Activated CD8-positive, alpha-beta T cell treated with anti-CD3 and anti-CD28 coated beads, Interleukin-2, amount 10 ng/mL, durations not matched to agents 7 days and 5 days (primary cell): Measurements from ENCODE around the gene MEGF8. TPM values are rescaled to one million over a fixed set of nuclear protein-coding genes. Genes with fewer than 3 reads are reported as not detected.
A peak's percentile ranks its signal among the peaks of the same experiment; 100 is the strongest.

Experiments
- ATAC-seq: fragments of 150-1000 bp; cut with Tn5 transposase; one replicate; pipeline ENCODE4 v1.10.0; 2021; ENCODE audit warnings: moderate library complexity
- CTCF ChIA-PET: fragments of 350-600 bp; sonication (Branson Sonifier 250); formaldehyde crosslinking; loops from one replicate; lab custom pipeline; 2021; ENCODE audit warnings: antibody characterized with exemption; lab: Charles Lee
- POLR2A ChIA-PET: fragments of 350-600 bp; sonication (Branson Sonifier 250); formaldehyde crosslinking; loops from one replicate; lab custom pipeline; 2021; ENCODE audit warnings: antibody characterized with exemption; lab: Charles Lee
- DNase-seq: peaks from one replicate; pipeline ENCODE4 v3.0.0-alpha.2; 2020
- H3K27ac Mint-ChIP-seq: one replicate; pipeline ENCODE4 v1.8.0; 2021; ENCODE audit warnings: mild to moderate bottlenecking, mixed read lengths
- H3K27me3 Mint-ChIP-seq: one replicate; pipeline ENCODE4 v1.8.0; 2021; ENCODE audit warnings: low read depth, mixed read lengths
- H3K36me3 Mint-ChIP-seq: one replicate; pipeline ENCODE4 v1.8.0; 2021; ENCODE audit warnings: low read depth, mixed read lengths
- H3K4me1 Mint-ChIP-seq: one replicate; pipeline ENCODE4 v1.8.0; 2021; ENCODE audit warnings: low read depth, mixed read lengths
- H3K4me3 Mint-ChIP-seq: one replicate; pipeline ENCODE4 v1.8.0; 2021; ENCODE audit warnings: mild to moderate bottlenecking, mixed read lengths
- H3K9me3 Mint-ChIP-seq: one replicate; pipeline ENCODE4 v1.8.0; 2022; ENCODE audit warnings: mixed read lengths; ENCODE audit not compliant: insufficient read depth
- total RNA-seq, 2 experiments: library from RNA; stranded (reverse); gene quantifications; one replicate each; pipeline ENCODE4 v1.2.3, GENCODE V29; 2021

The MEGF8 gene
- total RNA-seq, 2 experiments from 2014 or later = 5.0 to 5.9 TPM

DNA sequence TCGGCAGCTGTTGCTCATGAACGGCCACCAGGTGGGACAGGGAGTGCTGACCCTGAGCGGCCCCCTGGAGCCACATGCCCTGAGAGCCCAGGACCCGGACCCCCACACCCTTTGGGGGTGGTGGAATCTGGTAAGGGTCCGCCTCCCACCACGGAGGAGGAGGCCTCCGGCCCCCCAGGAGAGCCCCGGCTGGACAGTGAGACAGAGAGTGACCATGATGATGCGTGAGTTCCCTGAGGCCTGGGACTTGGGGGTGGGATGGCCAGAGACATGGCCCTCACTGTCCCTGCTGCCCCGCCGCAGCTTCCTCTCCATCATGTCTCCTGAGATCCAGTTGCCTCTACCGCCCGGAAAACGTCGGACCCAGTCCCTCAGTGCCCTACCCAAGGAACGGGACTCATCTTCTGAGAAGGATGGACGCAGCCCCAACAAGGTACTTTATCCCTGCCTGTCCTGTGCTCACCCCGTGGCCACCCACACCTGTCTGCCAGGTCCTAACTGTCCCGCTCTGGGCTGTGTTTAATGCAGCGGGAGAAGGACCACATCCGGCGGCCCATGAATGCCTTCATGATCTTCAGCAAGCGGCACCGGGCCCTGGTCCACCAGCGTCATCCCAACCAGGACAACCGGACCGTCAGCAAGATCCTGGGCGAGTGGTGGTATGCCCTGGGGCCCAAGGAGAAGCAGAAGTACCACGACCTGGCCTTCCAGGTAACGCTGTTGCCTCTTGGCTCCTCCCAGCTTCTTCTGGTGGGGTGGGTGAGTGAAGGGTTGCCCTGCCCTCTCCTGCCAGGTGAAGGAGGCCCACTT lies 38.2 kb upstream of the MEGF8 start:
- ATAC-seq (no peak), DNase-seq (no peak)
- ChIA-PET CTCF (interaction anchor here (1.5 to 1.6 kb wide), 2 partner anchors 9 to 102 kb away, joined by 4 to 5 read pairs; no protein-coding TSS in a partner anchor), POLR2A (no interaction called here)
- H3K4me3 Mint-ChIP-seq = no peak overlapping the region
- H3K27me3 Mint-ChIP-seq = no peaks in the 10 kb centered on the region
- H3K36me3 Mint-ChIP-seq = peaks cover 23% of the 10 kb centered on the region
- peaks cover 27% of the 10 kb centered on the region for H3K4me1 Mint-ChIP-seq
- H3K9me3 Mint-ChIP-seq = no peaks in the 10 kb centered on the region
- no peak overlapping the region for H3K27ac Mint-ChIP-seq

DNA sequence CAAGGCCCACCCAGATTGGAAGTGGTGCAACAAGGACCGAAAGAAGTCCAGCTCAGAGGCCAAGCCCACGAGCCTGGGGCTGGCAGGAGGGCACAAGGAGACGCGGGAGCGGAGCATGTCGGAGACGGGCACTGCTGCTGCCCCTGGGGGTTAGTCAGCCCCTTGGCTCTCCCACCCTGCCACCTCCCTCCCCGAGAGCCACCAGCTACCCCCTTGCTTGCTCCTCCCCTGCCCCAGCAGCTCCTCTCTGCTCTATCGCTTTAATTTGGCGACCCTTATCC lies 37.7 kb upstream of the MEGF8 start:
- CTCF ChIA-PET = interaction anchor here (1.5 to 1.6 kb wide), 2 partner anchors 9 to 103 kb away, joined by 4 to 5 read pairs; no protein-coding TSS in a partner anchor
- DNase-seq (no peak), ATAC-seq (no peak)
- no peaks in the 10 kb centered on the region for H3K9me3 Mint-ChIP-seq
- POLR2A ChIA-PET = no interaction called here
- peaks cover 23% of the 10 kb centered on the region for H3K36me3 Mint-ChIP-seq
- no peak overlapping the region for H3K27ac Mint-ChIP-seq
- H3K4me1 Mint-ChIP-seq = peaks cover 23% of the 10 kb centered on the region
- no peak overlapping the region for H3K4me3 Mint-ChIP-seq
- no peaks in the 10 kb centered on the region for H3K27me3 Mint-ChIP-seq

DNA sequence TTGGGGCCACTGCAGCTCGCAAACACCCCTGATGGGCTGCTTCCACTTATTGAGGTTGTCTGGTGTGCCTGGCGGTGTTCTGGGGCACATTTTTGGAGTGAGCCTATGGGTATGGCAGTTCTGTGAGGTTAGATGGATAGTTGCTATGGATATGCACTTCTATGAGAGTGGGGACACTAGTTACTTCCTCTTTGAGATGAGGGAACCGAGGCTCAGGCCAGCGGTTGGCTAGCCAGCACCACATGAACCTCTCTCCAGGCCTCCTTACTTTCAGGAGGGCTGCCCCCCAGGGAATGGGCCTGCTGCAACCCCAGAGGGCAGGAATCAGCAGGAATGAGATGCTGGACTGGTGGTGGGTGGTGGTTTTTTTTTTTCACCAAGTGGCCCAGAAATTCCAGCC lies 37.0 kb upstream of the MEGF8 start:
- ChIA-PET CTCF (interaction anchor here (1.5 kb wide), 1 partner anchor 104 kb away, joined by 5 read pairs; no protein-coding TSS in a partner anchor), POLR2A (interaction anchor here (1.1 kb wide), 1 partner anchor 9 kb away, joined by 3 read pairs; no protein-coding TSS in a partner anchor)
- no peak overlapping the region for H3K27ac Mint-ChIP-seq
- H3K9me3 Mint-ChIP-seq = no peaks in the 10 kb centered on the region
- H3K36me3 Mint-ChIP-seq = peaks cover 26% of the 10 kb centered on the region
- H3K4me1 Mint-ChIP-seq = peaks cover 23% of the 10 kb centered on the region
- ATAC-seq (no peak), DNase-seq (no peak)
- no peak overlapping the region for H3K4me3 Mint-ChIP-seq
- no peaks in the 10 kb centered on the region for H3K27me3 Mint-ChIP-seq

- Mint-ChIP-seq H3K27ac (no peak overlapping the region), H3K9me3 (no peaks in the 10 kb centered on the region), H3K27me3 (no peaks in the 10 kb centered on the region), H3K36me3 (peaks cover 31% of the 10 kb centered on the region), H3K4me3 (no peak overlapping the region), H3K4me1 (peaks cover 23% of the 10 kb centered on the region)
- DNase-seq (no peak), ATAC-seq (no peak)
- ChIA-PET CTCF (interaction anchor here (1.5 kb wide), 1 partner anchor 104 kb away, joined by 5 read pairs; no protein-coding TSS in a partner anchor), POLR2A (interaction anchor here (1.1 kb wide), 1 partner anchor 9 kb away, joined by 3 read pairs; no protein-coding TSS in a partner anchor)
Measured at GRCh38 chr19:42288881-42289555, 36.4 kb upstream of the MEGF8 start.

DNA sequence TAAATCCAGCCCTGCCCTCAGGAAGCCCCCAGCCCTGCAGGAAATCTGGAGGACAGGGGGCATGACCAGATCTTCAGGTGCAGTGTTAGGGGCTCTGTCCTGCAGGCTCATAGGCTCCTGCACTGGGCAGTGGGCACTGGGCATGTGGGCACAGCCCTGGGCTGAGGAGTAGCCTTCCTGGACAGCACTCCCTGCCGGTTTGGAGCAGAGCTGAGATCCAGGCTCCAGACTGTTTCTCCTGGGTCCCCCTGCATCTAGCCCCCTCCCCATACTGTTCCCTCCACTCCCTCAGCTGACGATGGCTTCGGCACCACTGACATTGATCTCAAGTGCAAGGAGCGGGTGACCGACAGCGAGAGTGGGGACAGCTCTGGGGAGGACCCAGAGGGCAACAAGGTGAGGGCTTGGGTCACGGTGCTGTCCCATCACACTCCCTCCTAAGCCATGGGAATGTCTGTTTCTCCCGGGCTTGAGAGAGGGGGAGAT lies 35.8 kb upstream of the MEGF8 start:
- Mint-ChIP-seq H3K9me3 (no peaks in the 10 kb centered on the region), H3K27ac (no peak overlapping the region), H3K27me3 (no peaks in the 10 kb centered on the region), H3K36me3 (peaks cover 35% of the 10 kb centered on the region), H3K4me3 (no peak overlapping the region), H3K4me1 (peaks cover 23% of the 10 kb centered on the region)
- ChIA-PET CTCF (no interaction called here), POLR2A (interaction anchor here (1.1 kb wide), 1 partner anchor 10 kb away, joined by 3 read pairs; no protein-coding TSS in a partner anchor)
- DNase-seq (no peak), ATAC-seq (no peak)

- H3K36me3 Mint-ChIP-seq = peaks cover 35% of the 10 kb centered on the region
- no peaks in the 10 kb centered on the region for H3K27me3 Mint-ChIP-seq
- ATAC-seq = no peak
- no peak overlapping the region for H3K4me3 Mint-ChIP-seq
- no peaks in the 10 kb centered on the region for H3K9me3 Mint-ChIP-seq
- no peak overlapping the region for H3K27ac Mint-ChIP-seq
- no peak for DNase-seq
- H3K4me1 Mint-ChIP-seq = peaks cover 18% of the 10 kb centered on the region
- POLR2A ChIA-PET = no interaction called here
- CTCF ChIA-PET = interaction anchor here (1.2 kb wide), 1 partner anchor 180 kb away, joined by 3 read pairs; no protein-coding TSS in a partner anchor
Measured at GRCh38 chr19:42290136-42290522, 35.3 kb upstream of the MEGF8 start.

GRCh38 chr19:42290523-42291434 lies 34.7 kb upstream of the MEGF8 start:
- Mint-ChIP-seq H3K9me3 (no peaks in the 10 kb centered on the region), H3K27me3 (no peaks in the 10 kb centered on the region), H3K4me3 (no peak overlapping the region), H3K27ac (no peak overlapping the region), H3K4me1 (peaks cover 12% of the 10 kb centered on the region), H3K36me3 (peaks cover 36% of the 10 kb centered on the region)
- ChIA-PET CTCF (interaction anchor here (1.2 kb wide), 1 partner anchor 181 kb away, joined by 3 read pairs; no protein-coding TSS in a partner anchor), POLR2A (no interaction called here)
- peak; percentile 65 for DNase-seq
- peak; percentile 75 for ATAC-seq

DNA sequence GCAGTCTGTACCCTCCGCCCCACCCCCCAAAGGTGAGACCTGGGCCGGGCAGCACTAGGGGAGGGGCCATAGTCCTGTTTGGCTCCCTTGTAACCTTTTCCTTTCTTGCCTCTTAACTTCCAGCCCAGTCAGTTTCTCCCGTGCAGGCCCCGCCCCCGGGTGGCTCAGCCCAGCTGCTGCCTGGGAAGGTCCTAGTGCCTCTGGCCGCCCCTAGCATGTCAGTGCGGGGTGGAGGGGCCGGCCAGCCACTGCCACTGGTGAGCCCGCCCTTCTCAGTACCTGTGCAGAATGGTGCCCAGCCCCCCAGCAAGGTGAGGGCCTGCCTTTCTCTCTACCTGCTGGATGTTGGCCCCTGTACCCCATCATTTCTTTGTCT lies 34.0 kb upstream of the MEGF8 start:
- H3K9me3 Mint-ChIP-seq = no peaks in the 10 kb centered on the region
- H3K4me1 Mint-ChIP-seq = peaks cover 8% of the 10 kb centered on the region
- DNase-seq (no peak), ATAC-seq (no peak)
- H3K27ac Mint-ChIP-seq = peak overlapping the region; percentile 11
- CTCF ChIA-PET = interaction anchor here (1.2 kb wide), 1 partner anchor 181 kb away, joined by 3 read pairs; no protein-coding TSS in a partner anchor
- POLR2A ChIA-PET = no interaction called here
- no peak overlapping the region for H3K4me3 Mint-ChIP-seq
- H3K36me3 Mint-ChIP-seq = peaks cover 40% of the 10 kb centered on the region
- H3K27me3 Mint-ChIP-seq = no peaks in the 10 kb centered on the region

GRCh38 chr19:42292042-42292960 lies 33.1 kb upstream of the MEGF8 start:
- Mint-ChIP-seq H3K36me3 (peaks cover 40% of the 10 kb centered on the region), H3K4me3 (no peak overlapping the region), H3K27ac (no peak overlapping the region), H3K4me1 (peaks cover 8% of the 10 kb centered on the region), H3K9me3 (no peaks in the 10 kb centered on the region), H3K27me3 (no peaks in the 10 kb centered on the region)
- CTCF ChIA-PET = interaction anchor here (2.5 kb wide), 1 partner anchor 184 kb away, joined by 7 read pairs; no protein-coding TSS in a partner anchor
- DNase-seq = no peak
- no peak for ATAC-seq
- POLR2A ChIA-PET = no interaction called here

DNA sequence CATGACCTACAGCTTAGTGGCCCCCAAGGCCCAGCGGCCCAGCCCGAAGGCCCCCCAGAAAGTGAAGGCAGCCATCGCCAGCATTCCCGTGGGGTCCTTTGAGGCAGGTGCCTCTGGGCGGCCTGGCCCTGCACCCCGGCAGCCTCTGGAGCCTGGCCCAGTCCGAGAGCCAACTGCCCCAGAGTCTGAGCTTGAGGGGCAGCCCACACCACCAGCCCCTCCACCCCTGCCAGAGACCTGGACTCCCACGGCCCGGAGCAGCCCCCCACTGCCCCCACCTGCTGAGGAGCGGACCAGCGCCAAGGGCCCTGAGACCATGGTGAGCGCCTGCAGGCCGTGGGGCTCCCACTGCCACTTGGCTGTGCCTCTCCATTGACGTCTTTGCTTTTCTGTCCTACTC lies 32.5 kb upstream of the MEGF8 start:
- H3K9me3 Mint-ChIP-seq = no peaks in the 10 kb centered on the region
- H3K4me3 Mint-ChIP-seq = no peak overlapping the region
- DNase-seq (no peak), ATAC-seq (no peak)
- POLR2A ChIA-PET = no interaction called here
- CTCF ChIA-PET = interaction anchor here (1.4 to 2.5 kb wide), 2 partner anchors 50 to 184 kb away, joined by 4 to 7 read pairs; no protein-coding TSS in a partner anchor
- H3K27ac Mint-ChIP-seq = no peak overlapping the region
- no peaks in the 10 kb centered on the region for H3K27me3 Mint-ChIP-seq
- H3K36me3 Mint-ChIP-seq = peaks cover 39% of the 10 kb centered on the region
- peaks cover 8% of the 10 kb centered on the region for H3K4me1 Mint-ChIP-seq
